Keratinocyte (primary cell): ENCODE measurements around the gene TEX51.

ENCODE experiments used
- CTCF ChIP-seq, 3 experiments: IDR thresholded peaks in 1 of 3; conservative IDR thresholded peaks in 1 of 3; optimal IDR thresholded peaks in 1 of 3; 2 replicates in 2 of 3; 3 replicates in 1 of 3; pipeline versions ENCODE3 to v1.5.1; 2011; ENCODE audit warnings: low read length in 3 of 3, mild to moderate bottlenecking in 3 of 3, moderate library complexity in 2 of 3, control low read depth in 1 of 3, inconsistent platforms in 1 of 3; ENCODE audit not compliant: insufficient read depth in 2 of 3; ENCODE audit errors: extremely low read depth in 1 of 3
- EZH2 ChIP-seq: IDR thresholded peaks from one replicate; pipeline ENCODE4 v1.6.1; 2012; ENCODE audit warnings: inconsistent platforms, mild to moderate bottlenecking, low read length, moderate library complexity

GRCh38 chr2:126942427-126943203 lies 43.9 kb downstream of the TEX51 start:
- TF ChIP-seq CTCF (optimal IDR thresholded peaks at IDR 0.05 in 1 of 3, IDR thresholded peaks at IDR 0.05 in 1 of 3, conservative IDR thresholded peaks at IDR 0.05 in 1 of 3; ENCODE audit: extremely low read depth in 1 of 3, insufficient read depth in 2 of 3, low read length in 3 of 3) (no peak), EZH2 (no peak)
